ENCODE results near the gene NYNRIN.

NYNRIN gene

GRCh38 chr14:24389226-24389848, 9.5 kb upstream of the NYNRIN start:
- FAIRE-seq: no peak

DNA sequence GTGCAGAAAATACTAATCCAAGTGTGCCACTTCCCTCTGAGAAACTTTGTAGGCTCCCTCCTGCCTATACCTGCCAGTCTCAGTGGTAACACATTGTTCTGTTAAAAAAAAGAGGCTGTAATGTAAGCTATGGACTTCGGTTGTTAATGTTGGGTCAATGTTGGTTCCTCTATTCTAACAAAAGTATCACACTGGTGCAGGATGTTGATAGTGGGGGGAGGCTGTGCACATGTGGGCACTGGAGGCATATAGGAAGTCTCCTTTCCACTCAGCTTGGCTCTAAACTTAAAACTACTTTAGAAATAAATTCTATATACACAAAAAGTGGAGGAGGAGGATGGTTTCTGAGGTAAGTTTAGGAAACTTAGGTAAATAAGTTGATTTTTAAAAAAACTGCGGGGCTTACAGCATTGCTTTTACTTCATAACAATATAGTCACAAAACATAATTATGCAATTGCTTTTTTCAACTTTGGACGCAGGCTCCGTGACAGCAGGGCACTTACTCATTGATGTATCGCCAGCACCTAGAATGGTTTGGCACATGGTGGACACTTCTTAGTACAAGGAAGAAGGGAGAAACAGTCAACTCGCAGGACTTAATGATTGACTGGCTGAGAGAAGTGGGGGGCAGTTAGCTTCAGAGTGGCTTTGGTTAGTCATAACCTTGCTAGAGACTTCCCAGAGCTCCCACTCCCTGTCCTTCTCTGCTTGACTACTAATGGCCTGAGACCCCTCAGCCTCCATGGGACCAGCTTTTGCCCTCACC, 7.9 kb upstream of the NYNRIN start:
- no peak for FAIRE-seq
- no peak for DNase-seq (ENCODE audit: insufficient read length, low spot score)

More at GRCh38 chr14:24389226-24389848, 9.5 kb upstream of the NYNRIN start:
- no peak for DNase-seq (ENCODE audit: insufficient read length, low spot score)

DNA sequence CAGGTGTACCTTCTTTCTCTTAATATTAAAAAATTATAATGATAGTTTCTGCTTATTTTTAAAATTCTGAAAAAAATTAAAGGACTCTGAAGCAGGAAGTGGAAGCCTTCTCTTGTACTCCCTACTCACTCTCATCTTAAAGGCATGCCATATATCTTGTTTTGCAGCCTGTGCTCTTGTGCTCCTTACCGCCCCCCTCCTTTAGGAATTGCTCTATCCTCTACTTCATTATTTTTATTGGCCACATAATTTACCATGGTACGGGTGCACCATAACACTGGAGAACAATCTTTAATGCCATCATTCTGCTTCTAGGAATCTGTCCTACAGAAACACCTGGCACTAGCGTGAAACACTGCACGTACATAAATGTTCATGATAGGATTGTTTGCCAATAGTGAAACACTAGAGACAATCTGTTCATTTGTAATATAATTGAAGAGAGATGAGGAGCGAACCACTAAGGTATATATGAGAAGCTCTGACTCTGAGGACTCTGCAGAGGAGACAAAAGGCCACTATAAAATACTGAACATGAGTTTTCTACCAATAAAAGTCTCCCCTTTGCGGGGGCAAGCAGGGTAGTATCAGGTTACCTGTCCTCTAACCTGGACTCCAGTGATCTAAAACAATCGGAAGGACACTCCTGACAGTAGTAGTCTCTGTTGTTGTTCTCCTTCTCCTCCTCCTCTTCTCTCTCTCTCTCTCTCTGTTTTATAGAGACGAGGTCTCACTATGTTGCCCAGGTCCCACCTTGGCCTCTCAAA, 6.3 kb upstream of the NYNRIN start:
- DNase-seq (ENCODE audit: insufficient read length, low spot score) (peak; percentile 31), FAIRE-seq (no peak)

DNA sequence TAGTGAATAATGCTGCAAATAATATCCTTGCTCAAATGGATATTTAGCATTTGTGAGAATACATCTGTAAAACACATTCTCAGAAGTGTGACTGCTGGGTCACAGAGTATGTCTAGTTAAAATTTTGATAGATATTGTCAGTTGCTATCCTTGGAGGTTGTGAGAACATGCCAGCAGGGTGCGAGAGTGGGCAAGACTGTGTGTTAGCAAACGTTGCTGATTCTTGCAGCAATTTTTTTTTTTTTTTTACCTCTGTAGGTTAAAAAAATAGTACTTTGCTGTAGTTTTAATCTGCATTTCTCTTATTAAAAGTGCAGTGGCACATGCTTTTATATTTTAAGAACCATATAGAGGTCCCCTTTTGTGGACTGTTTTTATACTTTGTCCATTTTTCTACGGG, 4.5 kb upstream of the NYNRIN start:
- DNase-seq (ENCODE audit: insufficient read length, low spot score): no peak
- no peak for FAIRE-seq

GRCh38 chr14:24395609-24396582, 2.9 kb upstream of the NYNRIN start:
- DNase-seq (ENCODE audit: insufficient read length, low spot score): no peak
- no peak for FAIRE-seq

DNA sequence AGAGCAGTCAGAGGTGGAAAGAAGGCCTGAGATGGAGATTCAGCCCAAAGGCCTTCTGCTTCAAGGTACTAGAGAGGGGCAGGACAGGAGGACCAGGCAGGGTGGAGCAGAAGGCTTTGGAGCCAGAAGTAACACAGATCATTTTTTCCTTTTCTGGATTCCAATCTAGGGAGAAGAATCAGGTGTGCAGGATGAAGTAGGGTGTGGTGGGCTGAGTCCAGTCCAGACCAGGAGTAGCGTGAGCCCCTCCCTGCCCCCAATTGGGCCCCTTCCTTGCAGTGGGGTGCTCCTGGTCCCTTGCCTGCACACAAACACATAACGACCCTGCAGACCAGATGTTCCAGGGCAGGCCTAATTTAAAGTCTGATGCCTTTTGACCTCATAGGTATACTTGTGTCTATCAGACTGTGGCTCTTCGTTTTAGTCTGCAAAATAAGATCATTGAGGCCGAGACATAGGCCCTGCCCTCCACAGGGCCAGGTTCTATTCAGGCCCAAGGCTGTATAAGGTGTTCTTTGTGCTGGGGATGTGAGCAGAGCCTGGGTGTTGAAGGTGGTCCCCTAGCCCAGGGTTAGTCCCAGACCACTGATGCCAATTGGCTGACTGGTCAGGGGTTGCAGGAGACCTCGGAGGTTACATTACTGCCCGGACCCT, 1.0 kb upstream of the NYNRIN start:
- DNase-seq (ENCODE audit: insufficient read length, low spot score) (no peak), FAIRE-seq (no peak)

DNA sequence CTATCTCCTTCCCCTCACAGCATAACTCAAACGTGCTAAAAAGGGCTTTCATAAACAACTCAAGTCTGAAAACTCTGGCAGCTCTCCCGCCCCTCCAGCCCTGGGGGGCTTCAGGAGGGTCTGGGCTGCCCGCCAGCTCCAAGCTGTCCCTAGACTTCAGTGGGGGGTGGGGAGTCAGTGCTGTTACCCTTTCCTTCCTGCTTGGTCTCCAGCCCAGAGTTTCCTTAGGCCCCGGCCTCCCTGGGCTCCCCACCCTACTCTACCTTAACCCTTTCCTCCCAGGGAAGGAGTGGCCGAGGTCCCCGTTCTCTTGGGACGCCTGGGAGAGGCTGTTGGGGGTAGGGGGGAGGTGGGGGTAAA, 530 bp upstream of the NYNRIN start:
- no peak for FAIRE-seq
- DNase-seq (ENCODE audit: insufficient read length, low spot score): no peak

- DNase-seq (ENCODE audit: insufficient read length, low spot score) (no peak), FAIRE-seq (no peak)
Measured at GRCh38 chr14:24399447-24399822, 632 bp downstream of the NYNRIN start.

- DNase-seq (ENCODE audit: insufficient read length, low spot score) (no peak), FAIRE-seq (no peak)
Measured at GRCh38 chr14:24399999-24400718, 1.4 kb downstream of the NYNRIN start.

DNA sequence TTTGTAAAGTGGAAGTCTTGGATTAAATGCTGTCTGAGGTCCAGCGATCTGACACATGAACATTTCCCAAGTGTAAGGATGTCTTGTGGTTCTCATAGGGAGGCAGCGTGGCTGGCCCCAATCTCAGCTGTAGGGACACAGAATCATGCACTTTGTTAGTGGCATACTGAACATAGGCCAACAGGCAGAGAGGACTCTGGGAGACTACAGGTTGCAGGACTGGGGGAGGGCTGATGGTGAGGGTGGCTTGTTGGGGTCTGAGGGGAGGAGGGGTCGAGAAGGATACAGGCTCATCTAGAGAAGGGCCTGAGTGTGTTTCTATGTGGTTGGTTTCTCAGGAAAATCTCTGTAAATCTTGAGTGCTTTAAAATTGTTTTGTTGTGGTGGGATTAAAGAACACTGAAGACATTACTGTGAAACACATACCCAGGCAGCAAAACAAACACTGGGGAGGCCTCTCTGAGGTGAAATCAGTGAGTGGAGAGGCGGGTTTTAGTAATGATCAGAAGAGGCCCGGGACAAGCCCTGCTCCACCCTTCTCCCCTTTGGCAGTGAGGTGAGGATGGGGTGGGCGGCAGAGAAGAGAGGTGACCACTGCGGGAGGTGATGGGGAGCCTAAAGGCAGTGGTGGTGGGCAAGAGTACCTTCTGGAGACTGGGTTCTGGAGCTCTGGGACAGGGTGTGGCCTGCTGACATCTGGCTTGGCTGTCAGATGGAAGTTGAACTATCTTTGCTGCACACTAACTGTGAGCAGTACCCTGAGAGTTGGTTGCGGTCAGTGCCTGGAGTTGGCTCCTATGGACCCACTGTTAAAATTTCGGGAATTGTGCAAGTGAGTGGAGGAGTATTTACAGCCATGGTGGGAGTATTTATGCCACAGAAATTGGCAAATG, 3.3 kb downstream of the NYNRIN start:
- no peak for DNase-seq (ENCODE audit: insufficient read length, low spot score)
- FAIRE-seq: no peak

GRCh38 chr14:24403294-24403998, 4.6 kb downstream of the NYNRIN start:
- DNase-seq (ENCODE audit: insufficient read length, low spot score) (no peak), FAIRE-seq (peak; percentile 76)

- peak; percentile 65 for FAIRE-seq
- DNase-seq (ENCODE audit: insufficient read length, low spot score): no peak
Measured at GRCh38 chr14:24404814-24405213, 6.0 kb downstream of the NYNRIN start.

GRCh38 chr14:24406416-24406815, 7.6 kb downstream of the NYNRIN start:
- DNase-seq (ENCODE audit: insufficient read length, low spot score): no peak
- FAIRE-seq: no peak

DNA sequence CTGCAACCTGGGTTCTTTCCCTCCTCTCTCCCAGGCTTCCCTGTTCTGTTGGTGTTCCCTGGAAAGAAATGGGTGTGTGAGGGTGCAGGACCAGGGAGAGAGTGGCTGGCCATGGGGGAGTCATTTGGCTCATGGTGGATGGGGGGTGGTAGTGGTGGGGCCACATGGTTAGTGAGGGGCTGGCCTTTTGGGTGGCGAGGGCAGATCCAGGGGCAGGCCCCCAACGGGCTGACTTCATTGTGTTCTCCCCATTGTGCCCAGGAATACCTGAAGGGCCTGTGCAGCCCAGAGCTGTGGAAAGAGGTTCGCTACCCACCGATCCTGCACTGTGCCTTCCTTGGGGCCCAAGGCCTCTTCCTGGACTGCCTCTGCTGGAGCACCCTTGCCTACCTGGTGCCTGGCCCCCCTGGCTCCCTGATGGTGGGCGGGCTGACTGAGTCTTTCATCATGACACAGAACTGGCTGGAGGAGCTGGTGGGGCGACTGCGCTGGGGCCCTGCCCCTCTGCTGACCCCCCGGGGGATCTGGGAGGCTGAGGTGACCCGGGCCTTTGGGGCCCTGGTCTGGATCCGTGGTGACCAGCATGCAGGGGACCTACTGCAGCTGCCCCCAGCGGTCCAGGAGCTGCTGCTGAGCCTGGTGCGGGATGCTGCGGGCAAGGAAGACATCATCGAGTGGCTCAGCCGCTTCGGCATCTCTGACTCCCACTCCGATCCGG, 9.0 kb downstream of the NYNRIN start:
- FAIRE-seq (no peak), DNase-seq (ENCODE audit: insufficient read length, low spot score) (no peak)

DNA sequence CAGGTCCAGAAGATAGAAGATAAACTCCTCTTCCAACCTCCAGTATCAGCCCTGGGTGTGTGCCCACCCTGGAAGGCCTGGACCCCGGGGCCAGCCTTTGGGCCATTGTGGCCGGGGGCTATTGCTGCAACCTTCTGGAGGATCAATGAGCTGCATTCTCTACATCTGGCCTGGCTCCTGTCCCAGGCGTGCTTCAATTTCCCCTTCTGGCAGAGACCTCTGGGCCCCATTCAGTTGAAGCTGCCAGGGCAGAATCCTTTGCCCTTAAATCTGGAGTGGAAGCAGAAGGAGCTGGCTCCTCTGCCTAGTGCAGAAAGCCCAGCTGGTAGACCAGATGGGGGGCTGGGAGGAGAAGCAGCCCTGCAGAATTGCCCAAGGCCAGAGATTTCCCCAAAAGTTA, 10.0 kb downstream of the NYNRIN start:
- FAIRE-seq (no peak), DNase-seq (ENCODE audit: insufficient read length, low spot score) (no peak)

- FAIRE-seq: no peak
- no peak for DNase-seq (ENCODE audit: insufficient read length, low spot score)
Measured at GRCh38 chr14:24409192-24409591, 10.4 kb downstream of the NYNRIN start.

DNA sequence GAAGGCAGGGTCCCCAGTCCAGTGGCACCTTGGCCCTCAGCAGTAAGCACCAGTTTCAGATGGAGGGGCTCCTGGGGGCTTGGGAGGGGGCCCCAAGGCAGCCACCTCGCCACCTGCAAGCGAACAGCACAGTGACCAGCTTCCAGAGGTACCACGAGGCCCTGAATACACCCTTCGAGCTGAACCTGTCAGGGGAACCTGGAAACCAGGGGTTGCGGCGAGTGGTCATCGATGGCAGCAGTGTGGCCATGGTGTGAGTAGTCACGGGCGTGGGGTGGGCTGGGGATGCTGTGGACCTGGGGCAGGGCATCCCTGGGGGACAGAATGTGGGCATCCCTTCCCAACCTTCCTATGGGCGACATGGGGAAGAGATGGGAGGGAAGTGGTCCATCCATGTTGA, 11.2 kb downstream of the NYNRIN start:
- FAIRE-seq (no peak), DNase-seq (ENCODE audit: insufficient read length, low spot score) (no peak)
